GM12873 (cell line): ENCODE results near the gene COX7B2.

Experiments used
- CTCF ChIP-seq: IDR thresholded peaks from 2 replicates; pipeline ENCODE4 v1.5.1; 2012; ENCODE audit warnings: low read depth, mild to moderate bottlenecking, moderate library complexity, low read length, control low read depth; ENCODE audit not compliant: insufficient read depth; ENCODE audit errors: missing control alignments

Gene COX7B2

GRCh38 chr4:46947541-46947940, 38.5 kb upstream of the COX7B2 start:
- TF ChIP-seq CTCF = no peak

- no peak for TF ChIP-seq CTCF
These were observed 38.0 kb upstream of the COX7B2 start for GRCh38 chr4:46946919-46947536.

- no peak for TF ChIP-seq CTCF
These were observed 36.0 kb upstream of the COX7B2 start for GRCh38 chr4:46945062-46945461.

GRCh38 chr4:46944345-46944744, 35.3 kb upstream of the COX7B2 start:
- TF ChIP-seq CTCF = no peak

GRCh38 chr4:46937493-46937892, 28.4 kb upstream of the COX7B2 start:
- TF ChIP-seq CTCF = peak; percentile 23

GRCh38 chr4:46934726-46935125, 25.7 kb upstream of the COX7B2 start:
- TF ChIP-seq CTCF = no peak

GRCh38 chr4:46933686-46934085, 24.6 kb upstream of the COX7B2 start:
- TF ChIP-seq CTCF = no peak
